ENCODE data around the gene VWCE.

The VWCE gene, protein sequence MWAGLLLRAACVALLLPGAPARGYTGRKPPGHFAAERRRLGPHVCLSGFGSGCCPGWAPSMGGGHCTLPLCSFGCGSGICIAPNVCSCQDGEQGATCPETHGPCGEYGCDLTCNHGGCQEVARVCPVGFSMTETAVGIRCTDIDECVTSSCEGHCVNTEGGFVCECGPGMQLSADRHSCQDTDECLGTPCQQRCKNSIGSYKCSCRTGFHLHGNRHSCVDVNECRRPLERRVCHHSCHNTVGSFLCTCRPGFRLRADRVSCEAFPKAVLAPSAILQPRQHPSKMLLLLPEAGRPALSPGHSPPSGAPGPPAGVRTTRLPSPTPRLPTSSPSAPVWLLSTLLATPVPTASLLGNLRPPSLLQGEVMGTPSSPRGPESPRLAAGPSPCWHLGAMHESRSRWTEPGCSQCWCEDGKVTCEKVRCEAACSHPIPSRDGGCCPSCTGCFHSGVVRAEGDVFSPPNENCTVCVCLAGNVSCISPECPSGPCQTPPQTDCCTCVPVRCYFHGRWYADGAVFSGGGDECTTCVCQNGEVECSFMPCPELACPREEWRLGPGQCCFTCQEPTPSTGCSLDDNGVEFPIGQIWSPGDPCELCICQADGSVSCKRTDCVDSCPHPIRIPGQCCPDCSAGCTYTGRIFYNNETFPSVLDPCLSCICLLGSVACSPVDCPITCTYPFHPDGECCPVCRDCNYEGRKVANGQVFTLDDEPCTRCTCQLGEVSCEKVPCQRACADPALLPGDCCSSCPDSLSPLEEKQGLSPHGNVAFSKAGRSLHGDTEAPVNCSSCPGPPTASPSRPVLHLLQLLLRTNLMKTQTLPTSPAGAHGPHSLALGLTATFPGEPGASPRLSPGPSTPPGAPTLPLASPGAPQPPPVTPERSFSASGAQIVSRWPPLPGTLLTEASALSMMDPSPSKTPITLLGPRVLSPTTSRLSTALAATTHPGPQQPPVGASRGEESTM

DNA sequence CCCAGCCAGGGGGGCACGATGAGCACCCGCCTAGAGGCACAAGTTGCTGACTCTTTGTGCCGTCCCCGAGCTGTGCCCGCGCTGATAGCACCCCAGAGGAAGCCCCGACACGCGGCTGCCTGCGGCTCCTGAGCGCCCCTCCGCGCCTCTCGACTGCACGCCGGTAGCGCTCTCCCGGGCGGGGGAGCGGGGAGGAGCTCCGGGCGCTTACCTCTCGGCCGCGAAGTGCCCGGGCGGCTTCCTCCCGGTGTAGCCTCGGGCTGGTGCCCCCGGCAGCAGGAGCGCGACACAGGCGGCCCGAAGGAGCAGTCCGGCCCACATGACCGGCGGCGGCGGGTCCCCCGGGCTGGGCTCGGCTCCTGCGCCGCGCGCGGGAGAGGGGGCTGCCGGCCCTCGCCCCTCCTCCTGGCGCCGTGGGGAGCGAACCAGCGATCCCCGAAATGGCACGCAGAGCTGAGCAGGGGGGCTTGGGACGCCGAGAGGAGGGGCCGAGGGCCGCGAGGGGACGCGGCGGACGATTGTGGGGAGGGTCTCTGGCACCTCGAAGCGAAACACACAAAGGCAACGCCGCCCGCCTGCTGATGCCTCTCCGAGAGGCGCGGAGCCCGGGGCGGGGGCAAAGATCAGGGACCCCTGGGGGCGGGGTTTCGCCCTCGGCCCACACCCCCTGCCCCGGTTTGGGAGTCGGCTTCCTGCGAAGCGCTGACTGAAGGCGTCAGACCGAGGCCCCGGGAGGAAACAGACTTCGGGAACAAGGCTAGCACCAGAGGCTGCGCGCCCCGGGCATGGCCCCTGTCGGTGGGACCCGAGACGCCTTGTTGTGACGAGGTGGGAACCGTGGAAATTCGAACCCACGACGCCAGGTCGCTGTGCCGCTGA, at the start of gene VWCE:
Gene VWCE (minus strand): TSS at position 600 of the 879 bp plus-strand sequence. CDS start 279 bp downstream, at position 321.
- DNase-seq = peak; percentile 90

DNA sequence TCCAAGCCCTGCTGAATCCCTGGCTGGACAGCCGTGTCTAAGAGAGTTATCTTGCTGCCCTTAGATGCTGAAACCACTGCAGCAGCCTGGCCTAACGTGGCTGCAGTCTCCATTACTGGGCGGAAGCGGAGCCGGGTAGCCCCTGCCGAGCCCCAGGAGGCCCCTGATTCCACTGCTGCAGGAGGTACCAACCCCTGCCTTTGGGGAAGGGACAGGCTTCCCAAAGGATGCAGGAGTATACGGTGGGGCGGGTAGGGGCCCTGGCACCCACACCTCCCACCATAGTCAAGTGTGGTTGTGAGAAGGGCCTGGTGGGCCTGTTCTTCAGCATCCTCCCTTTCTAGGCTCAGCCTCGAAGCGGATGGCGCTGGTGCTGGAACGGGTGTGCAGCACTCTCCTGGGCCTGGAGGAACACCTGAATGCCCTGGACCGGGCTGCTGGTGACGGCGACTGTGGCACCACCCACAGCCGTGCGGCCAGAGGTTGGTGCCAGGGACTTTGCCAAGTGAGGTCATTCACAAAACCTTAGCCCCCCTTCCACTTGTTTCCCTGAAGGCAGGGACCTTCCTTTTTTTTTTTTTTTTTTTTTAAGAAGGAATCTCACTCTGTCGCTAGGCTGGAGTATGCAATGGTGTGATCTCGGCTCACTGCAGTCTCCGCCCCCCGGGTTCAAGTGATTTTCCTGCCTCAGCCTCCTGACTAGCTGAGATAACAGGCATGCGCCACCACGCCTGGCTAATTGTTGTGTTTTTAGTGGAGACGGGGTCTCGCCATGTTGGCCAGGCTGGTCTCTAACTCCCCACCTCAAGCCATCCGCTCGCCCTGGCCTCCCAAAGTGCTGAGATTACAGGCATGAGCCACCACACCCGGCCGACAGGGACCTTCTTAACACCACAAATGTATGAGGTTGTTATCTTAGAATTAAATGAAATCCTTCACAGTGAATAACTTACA, 49.0 kb upstream of the VWCE start:
- no peak for DNase-seq

DNA sequence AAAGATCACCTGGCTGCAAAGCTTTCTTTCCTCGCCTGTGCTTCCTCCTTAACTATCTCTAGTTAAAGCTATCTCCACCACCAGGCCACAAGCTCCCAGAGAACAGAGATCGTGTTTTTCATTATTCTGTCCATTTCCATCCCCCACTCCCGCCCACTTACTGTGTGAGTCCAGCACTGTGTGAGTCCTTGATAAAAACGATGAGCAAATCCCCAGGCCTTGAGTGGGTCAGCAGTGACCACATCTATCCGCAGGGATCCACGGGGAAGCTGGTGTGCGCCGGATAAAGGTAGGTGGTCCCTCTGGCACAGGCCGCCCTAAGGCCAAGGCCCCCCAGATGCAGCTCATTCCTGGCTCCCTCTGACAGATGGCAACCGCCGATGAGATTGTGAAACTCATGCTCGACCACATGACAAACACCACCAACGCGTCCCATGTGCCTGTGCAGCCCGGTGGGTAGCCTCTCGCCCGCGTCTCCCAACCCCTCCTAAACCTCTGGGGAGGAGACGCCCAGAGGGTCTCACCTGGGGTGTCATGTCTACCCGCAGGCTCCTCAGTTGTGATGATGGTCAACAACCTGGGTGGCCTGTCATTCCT, 47.2 kb upstream of the VWCE start:
- DNase-seq = no peak

DNA sequence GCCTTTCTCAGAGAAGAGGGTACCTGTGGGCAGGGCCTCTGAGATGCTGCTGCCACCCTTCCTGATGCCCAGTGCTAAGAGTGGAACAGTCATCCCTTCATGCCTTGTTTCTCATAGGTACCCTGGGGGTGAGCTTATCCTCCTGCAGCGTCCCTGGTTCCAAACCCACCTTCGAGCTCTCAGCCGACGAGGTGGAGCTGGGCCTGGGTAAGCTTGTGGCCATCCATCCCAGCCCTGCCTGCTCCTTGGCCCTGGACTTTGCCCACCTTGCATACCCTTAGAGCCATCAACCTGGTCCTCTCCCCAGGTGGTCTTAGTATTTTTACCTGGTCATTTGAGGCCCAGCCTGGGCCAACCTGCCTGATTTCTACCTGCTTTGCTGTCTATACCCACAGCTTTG, 46.6 kb upstream of the VWCE start:
- no peak for DNase-seq

DNA sequence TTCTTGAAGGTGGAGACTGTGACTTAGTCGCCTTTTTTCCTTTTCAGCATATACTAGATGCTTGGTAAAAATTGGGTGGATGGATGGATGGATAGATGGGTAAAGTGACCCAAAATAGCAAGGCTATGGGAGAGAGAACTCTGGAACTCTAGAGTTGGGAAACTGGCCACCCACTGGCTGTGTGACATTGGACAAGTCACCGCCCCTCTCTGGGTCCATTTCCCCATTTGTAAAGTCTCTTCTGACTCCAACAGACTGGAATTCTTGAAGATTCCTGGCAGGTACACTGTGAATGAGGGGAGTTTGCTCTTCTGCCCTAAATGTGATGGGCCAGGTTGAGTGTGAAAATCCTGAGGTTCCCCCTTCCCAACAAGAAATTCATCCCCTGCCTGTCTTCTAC, 45.9 kb upstream of the VWCE start:
- DNase-seq = no peak

DNA sequence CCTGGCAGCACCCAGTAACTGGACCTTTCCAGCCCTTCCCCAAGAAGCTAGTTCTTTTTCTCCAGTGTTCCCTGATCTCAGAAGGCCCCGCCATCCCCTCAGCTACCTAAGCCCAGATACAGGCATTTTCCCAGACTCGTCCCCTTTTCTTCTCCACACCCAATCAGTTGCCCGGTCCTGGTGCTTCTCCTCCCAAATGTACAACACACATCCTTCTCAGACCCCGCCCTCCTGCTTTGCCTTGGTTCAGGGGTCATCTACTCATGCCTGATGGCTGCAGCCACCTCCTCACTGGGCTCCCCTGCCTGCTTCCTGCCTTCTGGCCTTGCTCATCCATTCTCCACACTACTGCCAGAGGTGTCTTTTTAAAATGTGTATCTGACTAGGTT, 44.4 kb upstream of the VWCE start:
- DNase-seq = no peak

DNA sequence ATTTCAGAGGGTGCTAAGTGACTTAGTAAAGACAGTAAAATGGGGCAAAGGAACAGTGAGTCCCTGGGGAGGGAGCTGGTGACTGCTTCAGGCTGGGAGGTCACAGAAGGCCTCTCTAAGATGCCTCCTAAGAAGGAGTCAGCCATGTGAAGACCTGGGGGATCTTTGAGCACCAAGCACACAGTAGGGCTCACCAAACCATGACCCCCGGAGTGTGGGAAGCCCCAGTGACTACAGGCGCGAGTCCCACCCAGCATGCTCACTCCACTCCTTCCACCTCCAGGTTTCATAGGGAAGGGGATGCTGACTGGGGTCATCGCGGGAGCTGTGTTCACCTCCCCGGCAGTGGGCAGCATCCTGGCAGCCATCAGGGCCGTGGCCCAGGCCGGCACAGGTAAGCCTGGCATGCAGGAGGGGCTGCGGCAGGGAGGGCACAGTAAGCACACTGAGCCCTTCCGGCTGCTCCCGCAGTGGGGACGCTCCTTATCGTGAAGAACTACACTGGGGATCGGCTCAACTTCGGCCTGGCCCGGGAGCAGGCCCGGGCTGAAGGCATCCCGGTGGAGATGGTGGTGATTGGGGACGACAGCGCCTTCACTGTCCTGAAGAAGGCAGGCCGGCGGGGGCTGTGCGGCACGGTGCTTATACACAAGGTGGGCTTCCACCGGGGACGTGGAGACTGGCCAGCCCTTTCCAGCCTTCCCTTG, 43.8 kb upstream of the VWCE start:
- no peak for DNase-seq

DNA sequence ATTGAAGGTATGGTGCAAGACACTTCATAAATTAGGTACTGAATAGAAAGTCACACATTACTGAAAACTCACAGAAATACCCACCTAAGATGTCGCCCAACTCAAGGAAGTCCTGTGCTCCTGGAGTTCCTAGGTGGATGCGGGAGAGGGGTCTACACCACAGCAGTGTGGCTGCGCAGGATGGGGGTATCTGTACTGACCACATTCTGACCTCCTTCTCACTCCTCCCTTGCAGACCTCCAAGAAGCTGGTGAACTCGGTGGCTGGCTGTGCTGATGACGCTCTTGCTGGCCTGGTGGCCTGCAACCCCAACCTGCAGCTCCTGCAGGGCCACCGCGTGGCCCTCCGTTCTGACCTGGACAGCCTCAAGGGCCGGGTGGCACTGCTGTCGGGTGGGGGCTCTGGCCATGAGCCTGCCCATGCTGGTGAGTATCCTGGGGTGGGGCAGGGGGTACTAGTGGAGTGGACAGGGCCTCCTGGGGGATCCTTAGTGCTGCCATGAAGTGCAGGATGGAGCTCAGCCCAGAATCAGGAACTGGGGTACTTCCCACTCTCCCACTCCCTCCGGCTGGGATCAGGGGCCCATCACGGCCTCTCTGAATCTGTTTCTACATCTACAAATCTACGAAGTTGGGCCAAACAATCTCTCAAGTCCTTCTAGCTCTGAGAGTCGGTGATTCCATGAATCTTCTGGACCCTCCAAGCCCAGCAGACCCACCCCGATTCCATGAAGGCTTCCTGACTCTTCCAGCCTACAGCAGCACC, 42.8 kb upstream of the VWCE start:
- no peak for DNase-seq

DNA sequence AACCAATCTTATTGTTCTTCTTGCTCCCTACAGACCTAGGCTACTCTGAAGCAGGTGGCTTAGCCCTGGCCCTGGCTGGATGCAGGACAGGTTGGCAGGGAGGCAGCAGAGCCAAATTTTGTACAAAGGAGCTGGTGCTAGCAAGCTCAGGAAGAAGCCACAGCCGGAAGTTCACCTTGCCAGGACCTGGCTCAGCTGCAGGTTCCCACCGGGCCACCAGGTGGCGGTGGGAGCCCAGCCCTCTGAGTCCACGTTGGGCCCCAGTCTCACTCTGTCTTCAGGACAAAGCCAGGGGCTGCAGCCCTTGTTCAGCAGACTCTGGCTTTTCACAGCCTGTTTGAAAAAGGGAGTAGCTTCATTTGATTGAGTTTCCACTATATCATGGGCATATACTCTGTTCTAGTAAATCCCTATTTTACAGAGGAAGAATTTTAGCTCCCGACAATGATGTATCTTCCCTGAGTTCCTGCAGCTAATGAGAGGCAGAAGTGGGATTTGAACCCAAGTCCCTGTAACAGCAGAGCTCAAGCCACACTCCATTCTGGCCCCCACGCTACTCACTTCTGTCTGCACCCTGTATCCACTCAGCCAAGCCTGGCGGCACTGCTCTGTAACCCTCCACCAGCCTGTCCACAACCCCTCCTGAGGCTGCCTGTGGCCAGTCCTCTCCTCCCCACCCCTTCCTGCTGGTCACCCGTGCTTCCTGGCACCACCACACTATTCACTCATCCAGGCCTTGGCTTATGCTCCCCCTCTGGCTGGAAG, 41.2 kb upstream of the VWCE start:
- peak; percentile 94 for DNase-seq

DNA sequence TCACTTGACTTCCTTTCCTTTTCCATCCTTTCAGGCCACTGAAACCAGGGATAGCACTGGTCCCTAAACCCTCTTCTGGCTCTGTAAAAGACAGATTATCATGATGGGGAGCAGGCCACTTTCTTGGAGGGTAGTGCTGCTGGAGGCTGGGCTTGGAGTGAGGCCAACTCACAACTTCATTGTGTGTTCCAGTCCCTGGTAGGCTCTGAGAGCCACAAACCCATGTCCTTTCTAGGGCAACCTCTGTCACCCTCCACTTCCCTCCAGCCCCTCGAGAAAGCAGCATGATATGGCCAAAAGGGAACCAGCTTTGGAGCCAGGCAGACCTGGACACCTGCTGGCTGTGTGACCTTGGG, 40.2 kb upstream of the VWCE start:
- peak; percentile 84 for DNase-seq

DNA sequence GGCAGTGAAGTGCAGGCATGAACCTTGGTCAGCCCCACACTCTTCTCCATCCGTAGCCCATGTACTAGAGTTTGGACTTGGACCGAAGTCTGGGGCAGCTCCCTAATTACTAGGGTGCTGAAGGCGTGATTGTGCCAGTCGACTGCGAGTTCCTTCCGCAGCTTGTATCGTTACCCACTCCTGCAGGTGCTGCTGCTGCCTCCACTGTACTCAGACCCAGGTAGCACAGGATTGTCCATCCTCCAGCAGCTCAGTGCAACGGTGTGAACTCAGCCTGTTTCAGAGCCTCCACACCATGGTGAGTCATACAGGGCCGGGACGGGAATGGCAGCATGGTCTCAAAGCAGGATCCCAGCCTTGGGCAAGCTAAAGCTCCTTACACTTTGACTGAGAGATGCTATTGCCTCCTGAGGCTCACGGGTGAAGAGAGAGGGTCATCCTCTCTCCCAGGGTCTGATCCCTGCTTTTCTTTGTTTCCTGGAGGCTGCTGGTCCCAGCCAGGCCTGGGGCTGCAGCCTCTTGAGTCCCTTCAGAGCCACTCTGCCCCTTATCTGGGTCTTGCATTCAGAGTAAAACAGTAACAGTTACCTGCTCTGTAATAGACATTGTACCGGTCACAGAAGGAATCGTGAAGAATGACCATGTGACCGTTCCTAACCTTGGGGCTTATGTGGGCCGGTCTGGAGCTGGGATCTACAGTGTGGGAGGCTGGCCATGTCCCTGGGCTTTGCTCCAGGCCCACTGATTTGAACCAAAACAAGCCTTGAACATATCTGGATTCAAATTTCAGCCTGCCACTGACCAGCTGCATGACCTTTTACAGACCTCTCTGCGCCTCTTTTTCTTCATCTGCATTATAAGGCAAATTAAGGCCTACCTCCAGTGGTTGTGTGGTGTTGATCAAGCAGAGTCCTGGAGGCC, 39.6 kb upstream of the VWCE start:
- peak; percentile 46 for DNase-seq

DNA sequence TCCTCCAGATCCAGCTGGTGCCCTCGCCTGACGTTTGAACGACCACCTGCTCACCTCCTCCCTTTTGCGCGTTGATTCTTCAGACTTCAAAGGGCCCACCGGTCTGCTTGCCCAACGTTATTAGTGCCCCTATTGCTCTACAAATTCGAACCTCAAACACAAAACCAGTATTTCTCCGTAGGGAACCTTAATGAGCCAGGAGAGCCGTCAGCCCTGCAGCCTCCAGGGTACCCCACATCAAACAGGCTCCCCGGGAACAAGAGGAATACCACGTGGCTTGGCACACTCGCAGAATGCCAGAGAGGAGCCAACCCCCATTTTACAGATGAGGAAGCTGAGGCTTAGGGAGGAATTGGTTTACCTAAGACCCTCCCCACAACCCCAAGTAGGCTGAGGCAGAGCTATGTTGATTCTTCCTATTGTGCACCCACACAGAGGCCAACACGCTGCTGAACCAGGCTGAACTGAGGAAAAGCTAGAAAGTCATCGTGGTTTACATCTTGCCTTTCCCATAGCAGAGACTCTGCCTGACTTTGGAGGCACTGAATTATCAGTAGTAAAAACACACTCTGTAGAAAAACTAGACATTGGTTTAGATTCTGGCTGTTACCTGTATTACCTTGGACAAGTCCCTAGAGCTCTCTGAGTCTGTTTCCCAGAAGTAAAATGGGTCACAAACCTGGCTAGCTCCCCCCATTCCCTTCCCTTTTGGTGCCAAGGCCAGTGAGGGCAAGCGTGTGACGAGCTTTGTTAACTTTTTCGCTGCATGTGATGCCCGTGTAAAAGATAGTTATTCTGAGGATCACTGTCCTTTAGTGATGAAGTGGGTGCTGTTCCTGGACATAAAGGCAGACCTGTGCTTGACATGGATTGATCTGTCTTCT, 38.7 kb upstream of the VWCE start:
- DNase-seq = peak; percentile 55

DNA sequence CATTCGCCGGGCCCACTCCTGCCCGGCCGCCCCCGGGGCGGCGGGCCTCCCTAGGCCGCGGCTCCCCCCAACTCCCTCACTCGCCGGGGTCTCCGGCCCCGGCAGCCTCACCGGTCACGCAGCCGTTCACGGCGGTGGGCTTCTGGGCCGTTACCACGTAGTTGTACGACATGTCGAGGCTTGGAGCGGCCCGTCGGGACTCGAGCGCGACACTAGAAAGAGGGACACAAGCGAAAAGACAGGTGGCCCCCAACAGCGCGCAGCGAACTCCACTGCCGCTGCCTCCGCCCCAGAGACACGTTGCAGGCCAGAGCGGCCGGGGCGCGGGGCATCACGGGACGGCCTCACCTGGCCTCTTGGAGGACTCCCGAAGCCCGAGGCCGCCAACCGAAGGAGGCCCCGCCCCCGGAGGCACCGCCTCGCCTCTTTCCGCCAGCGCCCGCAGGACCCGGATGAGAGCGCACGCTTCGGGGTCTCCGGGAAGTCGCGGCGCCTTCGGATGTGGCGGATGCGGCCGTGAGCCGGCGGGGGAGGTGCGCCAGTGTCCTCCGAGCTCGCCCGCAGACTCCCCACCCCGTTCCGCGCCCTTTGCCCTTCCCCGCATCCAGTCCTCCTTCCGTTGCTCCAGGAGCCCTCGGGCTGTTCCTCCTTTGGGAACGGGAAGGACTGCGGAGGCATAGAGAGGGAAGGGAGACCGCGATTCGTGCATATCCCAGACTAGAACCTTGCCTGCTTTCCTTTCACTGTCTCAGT, 37.9 kb upstream of the VWCE start, which contains the start of the genes DDB1 and TKFC:
Gene DDB1 (minus strand): TSS at position 309 of the 753 bp plus-strand sequence. CDS start 137 bp downstream, at position 172.
Gene TKFC (plus strand): TSS at position 432 of the 753 bp plus-strand sequence. CDS start 1,501 bp downstream, outside the sequence.
- peak; percentile 97 for DNase-seq

DNA sequence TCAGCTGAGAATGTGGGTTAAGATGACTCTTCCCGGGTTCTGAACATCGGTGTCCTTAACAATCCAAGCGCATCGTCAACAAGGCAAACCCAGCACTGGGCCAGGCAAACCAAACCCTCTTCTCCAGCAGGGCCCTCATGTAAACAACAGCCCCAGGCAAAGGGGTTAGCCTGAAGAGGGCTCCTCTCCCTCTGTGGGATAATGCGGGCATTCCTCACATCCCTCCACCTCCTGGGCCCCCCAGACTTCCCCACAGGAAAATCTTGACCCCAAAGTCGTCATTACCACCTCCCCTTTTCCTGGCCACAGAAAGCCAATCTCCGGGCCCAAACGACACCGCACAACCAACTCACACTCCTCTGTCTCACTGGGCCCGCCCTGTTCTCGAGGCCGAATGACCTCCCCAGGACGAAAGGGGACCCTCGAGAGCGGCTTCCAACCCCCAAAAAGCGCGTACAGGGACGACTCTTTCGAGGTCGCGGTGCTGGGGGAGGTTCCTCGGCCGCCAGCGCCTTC, 37.2 kb upstream of the VWCE start:
- peak; percentile 50 for DNase-seq

DNA sequence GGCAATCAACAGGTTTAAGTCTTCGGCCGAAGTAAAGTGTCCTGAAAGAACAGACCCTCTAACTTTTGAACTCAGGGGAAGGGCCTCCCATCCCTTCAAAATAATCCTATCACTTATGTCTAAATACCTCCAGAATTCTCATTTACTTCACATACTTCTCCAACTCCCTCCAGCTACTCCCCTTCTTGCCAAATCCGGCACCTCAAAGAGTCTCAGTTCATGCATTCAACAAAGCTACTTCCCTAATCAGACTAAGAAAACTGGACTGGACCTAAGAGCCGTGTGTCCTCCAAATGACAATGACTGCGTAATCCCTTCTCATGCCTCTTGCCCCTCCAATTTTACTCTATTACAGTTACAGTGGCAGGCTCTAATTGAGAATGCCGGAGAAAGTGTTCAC, 36.5 kb upstream of the VWCE start:
- DNase-seq = no peak

DNA sequence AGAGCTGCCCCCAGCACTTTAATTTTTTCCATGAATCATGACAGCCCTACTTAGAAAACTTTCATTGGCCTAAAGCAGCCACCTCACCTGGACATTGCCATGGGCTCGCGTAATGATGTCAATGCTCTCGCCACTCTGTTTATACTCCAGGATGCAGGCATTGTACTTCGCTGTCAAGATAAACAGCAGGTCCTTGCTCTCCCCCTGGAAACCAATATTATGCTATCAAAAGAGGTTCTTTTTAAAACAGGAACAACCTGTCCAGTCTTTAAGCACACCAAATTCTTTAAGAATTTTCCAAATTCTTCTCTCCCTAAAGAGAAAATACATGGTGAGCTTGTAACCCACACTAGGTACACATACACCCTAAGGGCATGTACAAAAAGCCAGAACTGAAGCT, 34.8 kb upstream of the VWCE start:
- DNase-seq = no peak

Data from hematopoietic multipotent progenitor cell treated with erythropoietin and hydrocortisone succinate and interleukin-3 and kit ligand, for 6 days (in vitro differentiated cells).